ENCODE data around the gene CREBL2.

- TF ChIP-seq POLR2A (IDR thresholded peaks at IDR 0.05; ENCODE audit: low read depth, low read length) (no peak), POLR2AphosphoS5 (IDR thresholded peaks at IDR 0.05; ENCODE audit: low read depth, low read length) (no peak), SPI1 (IDR thresholded peaks at IDR 0.05; ENCODE audit: low read depth, low read length) (no peak), TAF1 (IDR thresholded peaks at IDR 0.05; ENCODE audit: low read depth, low read length) (0 out of 2 replicates have a peak, but pooled peaks have one; percentile 28)
Observed at GRCh38 chr12:12562016-12562483, 49.6 kb upstream of the CREBL2 start.
